Measurements from ENCODE around the gene PREX1.

The PREX1 gene

GRCh38 chr20:48685300-48685699 is 142.5 kb downstream of the PREX1 start:
- no peak for DNase-seq (ENCODE audit: low read depth in 3 of 3, low spot score in 1 of 3)

- DNase-seq (ENCODE audit: low read depth in 3 of 3, low spot score in 1 of 3), result no peak
Measured at GRCh38 chr20:48684501-48685041, 143.2 kb downstream of the PREX1 start.

GRCh38 chr20:48683467-48684175 is 144.2 kb downstream of the PREX1 start:
- no peak for DNase-seq (ENCODE audit: low read depth in 3 of 3, low spot score in 1 of 3)

GRCh38 chr20:48682529-48683363 is 145.1 kb downstream of the PREX1 start:
- DNase-seq (ENCODE audit: low read depth in 3 of 3, low spot score in 1 of 3), result no peak

GRCh38 chr20:48681873-48682426 is 145.8 kb downstream of the PREX1 start:
- DNase-seq (ENCODE audit: low read depth in 3 of 3, low spot score in 1 of 3), result no peak

GRCh38 chr20:48681201-48681872 is 146.5 kb downstream of the PREX1 start:
- no peak for DNase-seq (ENCODE audit: low read depth in 3 of 3, low spot score in 1 of 3)

- no peak for DNase-seq (ENCODE audit: low read depth in 3 of 3, low spot score in 1 of 3)
Measured at GRCh38 chr20:48680650-48681049, 147.1 kb downstream of the PREX1 start.

- no peak for DNase-seq (ENCODE audit: low read depth in 3 of 3, low spot score in 1 of 3)
Measured at GRCh38 chr20:48679599-48679998, 148.2 kb downstream of the PREX1 start.

GRCh38 chr20:48679011-48679410 is 148.8 kb downstream of the PREX1 start:
- no peak for DNase-seq (ENCODE audit: low read depth in 3 of 3, low spot score in 1 of 3)

GRCh38 chr20:48678421-48678820 is 149.4 kb downstream of the PREX1 start:
- no peak for DNase-seq (ENCODE audit: low read depth in 3 of 3, low spot score in 1 of 3)

- no peak for DNase-seq (ENCODE audit: low read depth in 3 of 3, low spot score in 1 of 3)
Measured at GRCh38 chr20:48676795-48677460, 150.9 kb downstream of the PREX1 start.

GRCh38 chr20:48676125-48676524 is 151.7 kb downstream of the PREX1 start:
- DNase-seq (ENCODE audit: low read depth in 3 of 3, low spot score in 1 of 3), result no peak

GRCh38 chr20:48674461-48674860 is 153.3 kb downstream of the PREX1 start:
- no peak for DNase-seq (ENCODE audit: low read depth in 3 of 3, low spot score in 1 of 3)

- no peak for DNase-seq (ENCODE audit: low read depth in 3 of 3, low spot score in 1 of 3)
Measured at GRCh38 chr20:48673507-48673906, 154.3 kb downstream of the PREX1 start.

- DNase-seq (ENCODE audit: low read depth in 3 of 3, low spot score in 1 of 3), result no peak
Measured at GRCh38 chr20:48672324-48672723, 155.5 kb downstream of the PREX1 start.

GRCh38 chr20:48671141-48671540 is 156.7 kb downstream of the PREX1 start:
- DNase-seq (ENCODE audit: low read depth in 3 of 3, low spot score in 1 of 3), result no peak

- no peak for DNase-seq (ENCODE audit: low read depth in 3 of 3, low spot score in 1 of 3)
Measured at GRCh38 chr20:48669946-48670605, 157.7 kb downstream of the PREX1 start.

GRCh38 chr20:48668451-48668946 is 159.3 kb downstream of the PREX1 start:
- no peak for DNase-seq (ENCODE audit: low read depth in 3 of 3, low spot score in 1 of 3)

- no peak for DNase-seq (ENCODE audit: low read depth in 3 of 3, low spot score in 1 of 3)
Measured at GRCh38 chr20:48667889-48668413, 159.8 kb downstream of the PREX1 start.

- no peak for DNase-seq (ENCODE audit: low read depth in 3 of 3, low spot score in 1 of 3)
Measured at GRCh38 chr20:48667481-48667880, 160.3 kb downstream of the PREX1 start.
